Pancreas (tissue), 10 donors: ENCODE measurements around the gene LRWD1. TPM values are rescaled to one million over a fixed set of nuclear protein-coding genes. Genes with fewer than 3 reads are reported as not detected.
"Not testable (repeated sequence)": the region's sequence is repeated elsewhere in the genome, so short reads cannot be mapped to it uniquely, and the experiment has no call there.

Experiments used
- ATAC-seq, 4 donors: fragments of 200-7000 bp; cut with Tn5 transposase; one replicate each; pipeline versions ENCODE4 v1.8.0 to v1.9.1; 2020; ENCODE audit warnings: mild to moderate bottlenecking in 4 of 4, moderate library complexity in 4 of 4
- DNase-seq, 6 donors: peaks; one replicate each; pipeline ENCODE4 v3.0.0-alpha.2; 2020
- FAIRE-seq: peaks from 2 replicates; lab custom pipeline; 2012; peaks lifted over from hg19 to GRCh38; lab: Jason Lieb, UNC
- H3K27ac ChIP-seq, 4 donors: fragments of 200-600 bp; sonication (generic); 1 replicate in 3 of 4; 2 replicates in 1 of 4; pipeline versions ENCODE4 v1.5.0 to v1.8.0; 2020
- H3K27me3 ChIP-seq, 4 donors: fragments of 200-600 bp; one replicate each; pipeline ENCODE4 v1.8.0; 2021
- H3K36me3 ChIP-seq, 3 donors: fragments of 200-600 bp; sonication (generic) in 1 of 3; one replicate each; pipeline versions ENCODE4 v1.5.0 to v1.8.0; 2020 to 2021
- H3K4me1 ChIP-seq, 3 donors: fragments of 200-600 bp; one replicate each; pipeline ENCODE4 v1.8.0; 2021
- H3K4me3 ChIP-seq, 4 donors: fragments of 200-600 bp; sonication (generic) in 2 of 4; one replicate each; pipeline versions ENCODE4 v1.5.0 to v1.8.0; 2020 to 2021
- H3K9me3 ChIP-seq, 4 donors: fragments of 200-600 bp; one replicate each; pipeline ENCODE4 v1.8.0; 2021
- WGBS, 2 donors: extraction: QIAGEN DNeasy Blood & Tissue Kit; methylation state at CpG; one replicate each; pipeline ENCODE4 v1.1.7; 2013; 5-methylcytosine and 5-hydroxymethylcytosine counted together
- intact Hi-C, 3 donors: fragments of 100-400 bp; cut with DNase I; formaldehyde crosslinking; loops; one replicate each; pipeline versions ENCODE4 v1.11.1 to v1.14.2; 2022
- polyA plus RNA-seq, 2 donors: library from polyadenylated mRNA; stranded (reverse); fragments of 200-250 nt; gene quantifications; one replicate each; pipeline ENCODE4 v1.2.3, GENCODE V29; 2013
- total RNA-seq, 6 donors: library from RNA; stranded (reverse); fragmentation: NEBNext Ultra II Directional in 4 of 6; extraction: Animal tissue kit (Norgen Biotek cat#: 25700) in 4 of 6; gene quantifications; one replicate each; pipeline versions ENCODE4 v1.2.1 to v1.2.4, GENCODE V29; 2021 to 2023
- TF ChIP-seq, protein P1 (sequence below), 4 donors: fragments of 200-600 bp; sonication (generic) in 3 of 4; IDR thresholded peaks; one replicate each; pipeline versions ENCODE4 v1.5.0 to v1.8.0; 2021; ENCODE audit warnings: antibody characterized with exemption in 4 of 4
- donor health status: healthy with polysubstance abuse.
- donor health status: DM: no; HTN: no; CAD: no; lungs with moderate emphysema.
- donor health status: DM: no; HTN: no; CAD: no.
- donor health status: control.
- donor health status: control.
- donor health status: Bipolar disorder and iron deficiency.
- donor health status: DM: yes; HTN: yes; CAD: no.
- donor health status: DM: no; HTN: no; CAD: no.
- donor health status: DM: no; HTN: no; CAD: no.
- donor health status: DM: yes; HTN: yes; CAD: no.

LRWD1 gene
- total and polyA plus RNA-seq, 8 donors: 5.1 to 18.4 (median 8.3) TPM

DNA sequence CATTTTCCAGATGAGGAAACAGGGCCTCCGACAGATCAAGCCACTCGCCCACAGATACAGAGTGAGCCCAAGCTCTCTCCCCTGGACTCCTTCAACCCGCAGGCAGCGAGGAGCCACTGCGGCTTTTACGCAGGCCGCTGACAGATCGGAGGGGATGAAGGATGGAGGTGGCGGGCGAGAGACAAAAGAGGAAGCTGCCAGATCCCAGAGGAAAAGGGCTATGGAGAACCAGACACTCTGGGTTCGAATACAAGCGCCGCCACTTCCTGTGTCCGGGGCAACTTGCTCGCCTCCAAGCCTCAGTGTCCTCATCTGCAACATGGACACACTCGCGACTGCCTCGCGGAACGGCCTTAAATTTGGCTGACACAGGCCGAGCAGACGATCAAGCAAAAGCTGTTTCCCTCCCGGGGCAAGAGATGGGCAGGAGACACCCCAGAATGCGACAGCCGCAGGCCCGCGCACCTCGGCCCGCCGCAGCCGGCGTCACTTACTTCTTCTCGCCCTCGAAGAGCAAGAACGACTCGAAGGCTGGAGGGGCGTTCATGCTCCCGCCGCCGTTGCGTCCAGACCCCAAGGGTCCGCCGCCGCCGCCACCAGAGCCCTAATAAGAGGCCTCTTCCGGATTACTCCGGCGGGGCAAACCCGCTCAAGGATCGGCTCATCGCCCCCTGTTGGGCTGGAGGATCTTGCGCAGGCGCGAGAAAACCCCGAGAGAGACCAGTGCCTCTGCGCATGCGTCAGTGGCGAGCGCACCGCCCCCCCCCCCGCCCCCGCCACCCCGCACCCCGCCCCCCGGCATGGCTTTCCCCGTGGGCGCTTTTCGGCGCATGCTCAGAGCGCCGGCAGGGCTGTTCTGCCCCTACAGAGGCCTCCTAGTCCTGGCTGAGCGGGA is 13.8 kb downstream of the LRWD1 start, which contains the start of gene POLR2J:
POLR2J (minus strand) TSS at position 609 of the 895 bp plus-strand sequence; CDS start at position 547, 62 bp downstream.
- FAIRE-seq, H3K4me1 ChIP-seq, H3K36me3 ChIP-seq, intact Hi-C loops, H3K27me3 ChIP-seq, H3K27ac ChIP-seq, H3K9me3 ChIP-seq: not testable (repeated sequence)
- peak; percentile 94 to 97 (median 96) for ATAC-seq
- H3K4me3 ChIP-seq: peak within 1 kb of the TSS in 3 of 4 donors; percentile 18 to 39 (median 37)
- peak; percentile 65 to 95 (median 90) for DNase-seq
- TF ChIP-seq, protein P1, sequence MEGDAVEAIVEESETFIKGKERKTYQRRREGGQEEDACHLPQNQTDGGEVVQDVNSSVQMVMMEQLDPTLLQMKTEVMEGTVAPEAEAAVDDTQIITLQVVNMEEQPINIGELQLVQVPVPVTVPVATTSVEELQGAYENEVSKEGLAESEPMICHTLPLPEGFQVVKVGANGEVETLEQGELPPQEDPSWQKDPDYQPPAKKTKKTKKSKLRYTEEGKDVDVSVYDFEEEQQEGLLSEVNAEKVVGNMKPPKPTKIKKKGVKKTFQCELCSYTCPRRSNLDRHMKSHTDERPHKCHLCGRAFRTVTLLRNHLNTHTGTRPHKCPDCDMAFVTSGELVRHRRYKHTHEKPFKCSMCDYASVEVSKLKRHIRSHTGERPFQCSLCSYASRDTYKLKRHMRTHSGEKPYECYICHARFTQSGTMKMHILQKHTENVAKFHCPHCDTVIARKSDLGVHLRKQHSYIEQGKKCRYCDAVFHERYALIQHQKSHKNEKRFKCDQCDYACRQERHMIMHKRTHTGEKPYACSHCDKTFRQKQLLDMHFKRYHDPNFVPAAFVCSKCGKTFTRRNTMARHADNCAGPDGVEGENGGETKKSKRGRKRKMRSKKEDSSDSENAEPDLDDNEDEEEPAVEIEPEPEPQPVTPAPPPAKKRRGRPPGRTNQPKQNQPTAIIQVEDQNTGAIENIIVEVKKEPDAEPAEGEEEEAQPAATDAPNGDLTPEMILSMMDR (IDR thresholded peaks at IDR 0.05): peak in 3 of 4 donors; percentile 23 to 50 (median 42)
- 0% methylated on average over 18 to 53 of the region's 72 CpGs for WGBS, 2 donors

DNA sequence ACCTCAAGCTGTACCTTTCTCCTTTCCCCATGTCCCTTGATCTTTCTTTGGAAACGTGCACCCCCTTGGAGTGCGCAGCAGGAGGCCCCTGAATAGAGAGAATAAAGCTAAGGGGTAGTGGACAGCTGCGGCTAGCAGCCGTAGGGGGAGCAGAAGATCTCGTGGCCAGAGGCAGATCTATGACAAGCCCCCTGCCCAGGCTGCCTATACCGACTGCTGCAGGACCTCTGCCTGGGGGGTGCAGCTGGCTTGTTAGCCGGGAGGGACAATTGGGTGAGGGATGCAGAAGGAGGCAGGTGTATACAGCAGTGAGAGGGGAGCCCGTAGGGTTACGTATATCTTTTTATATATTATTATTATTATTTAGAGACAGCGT is 14.4 kb downstream of the LRWD1 start:
- H3K36me3 ChIP-seq: not testable (repeated sequence)
- WGBS, 2 donors: 5% methylated on average over 2 of the region's 10 CpGs; no CpG with 5 or more reads in 1 of the 2 donors

DNA sequence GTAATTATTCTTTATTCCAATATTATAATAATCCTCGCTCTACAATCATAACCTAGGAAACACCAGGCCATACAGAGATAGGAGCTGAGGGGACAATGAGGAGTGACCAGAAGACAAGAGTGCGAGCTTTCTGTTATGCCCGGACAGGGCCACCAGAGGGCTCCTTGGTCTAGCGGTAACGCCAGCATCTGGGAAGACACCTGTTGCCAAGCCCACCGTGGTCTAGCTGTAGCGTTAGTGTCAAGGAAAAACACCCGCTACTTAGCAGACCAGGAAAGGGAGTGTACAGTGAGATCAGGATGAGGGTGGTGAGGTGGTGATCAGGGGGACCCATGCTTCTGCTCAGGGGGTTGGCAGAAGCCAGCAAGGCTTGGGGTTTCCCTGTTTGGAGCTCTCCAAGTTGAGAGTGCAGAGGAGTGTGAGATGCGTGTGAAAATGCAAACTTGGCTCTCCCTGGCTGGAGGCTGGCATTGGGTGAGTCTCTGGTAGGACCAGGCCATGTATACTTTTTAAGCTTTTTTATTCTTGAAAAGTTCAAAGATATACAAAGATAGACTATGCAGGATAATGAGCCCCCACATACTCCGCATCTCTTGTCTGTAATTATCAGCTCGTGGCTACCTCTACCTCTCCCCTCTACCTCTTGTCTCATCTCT is 15.3 kb downstream of the LRWD1 start:
- H3K27me3 ChIP-seq, H3K27ac ChIP-seq, H3K9me3 ChIP-seq, H3K4me1 ChIP-seq, H3K4me3 ChIP-seq, FAIRE-seq, intact Hi-C loops, H3K36me3 ChIP-seq: not testable (repeated sequence)
- WGBS, 2 donors: 2 to 3% methylated on average over 6 to 8 of the region's 11 CpGs
- peak; percentile 21 to 70 (median 58) for ATAC-seq
- DNase-seq: peak; percentile 22 to 69 (median 46)
- TF ChIP-seq, protein P1 (IDR thresholded peaks at IDR 0.05): peak in 1 of 4 donors; percentile 19

More for the DNA sequence above, 14.4 kb downstream of the LRWD1 start:
- intact Hi-C loops, FAIRE-seq, DNase-seq, H3K4me1 ChIP-seq, H3K4me3 ChIP-seq, H3K27me3 ChIP-seq, H3K9me3 ChIP-seq, H3K27ac ChIP-seq: not testable (repeated sequence)
- peak; percentile 14 to 29 (median 20) for ATAC-seq

DNA sequence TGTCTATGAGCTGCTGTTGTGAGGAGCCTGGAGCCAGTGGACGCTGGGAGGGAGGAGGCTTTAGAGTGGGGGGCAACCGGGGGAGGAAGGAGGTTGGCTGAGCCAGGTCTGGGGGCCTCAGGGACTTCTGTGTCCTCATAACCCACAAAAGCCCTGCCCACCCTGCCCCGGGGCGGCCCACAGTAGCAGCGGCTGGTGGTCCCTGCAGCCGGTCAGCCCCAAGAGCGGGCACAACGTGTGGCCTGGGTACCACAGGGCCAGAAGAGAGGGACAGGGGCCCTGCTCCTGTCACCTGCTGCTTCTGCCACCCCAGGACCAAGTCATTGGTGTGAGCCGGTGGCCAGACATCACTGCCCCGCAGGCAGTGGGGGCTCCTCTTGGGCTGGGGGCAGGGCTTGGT is 17.2 kb downstream of the LRWD1 start:
- H3K36me3 ChIP-seq, FAIRE-seq, H3K4me3 ChIP-seq, H3K4me1 ChIP-seq, H3K27ac ChIP-seq, H3K9me3 ChIP-seq, ATAC-seq, H3K27me3 ChIP-seq, intact Hi-C loops: not testable (repeated sequence)
- DNase-seq: peak in 2 of 6 donors; percentile 8 to 13
- no CpG with 5 or more reads among the region's 10 CpGs for WGBS, 2 donors

DNA sequence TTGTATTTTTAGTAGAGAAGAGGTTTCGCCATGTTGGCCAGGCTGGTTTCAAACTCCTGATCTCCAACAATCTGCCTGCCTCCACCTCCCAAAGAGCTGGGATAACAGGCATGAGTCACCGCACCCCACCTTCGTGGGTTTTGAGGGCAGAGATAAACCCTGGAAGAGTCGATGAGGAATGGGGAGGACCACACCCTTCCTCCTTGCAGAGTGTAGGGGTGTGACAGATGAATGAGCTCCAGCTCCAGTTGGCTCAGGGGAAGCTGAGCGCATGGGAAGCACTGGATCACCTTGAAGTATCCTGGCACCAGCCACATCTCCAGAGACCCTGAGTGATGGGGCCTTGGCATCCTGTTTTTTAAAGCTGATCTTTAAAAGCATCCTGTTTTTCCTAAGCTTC is 19.5 kb downstream of the LRWD1 start:
- intact Hi-C loops, H3K27ac ChIP-seq, ATAC-seq, DNase-seq, H3K36me3 ChIP-seq, H3K4me3 ChIP-seq, H3K27me3 ChIP-seq, FAIRE-seq, H3K9me3 ChIP-seq, H3K4me1 ChIP-seq: not testable (repeated sequence)
- WGBS, 2 donors: no CpG with 5 or more reads among the region's 5 CpGs

DNA sequence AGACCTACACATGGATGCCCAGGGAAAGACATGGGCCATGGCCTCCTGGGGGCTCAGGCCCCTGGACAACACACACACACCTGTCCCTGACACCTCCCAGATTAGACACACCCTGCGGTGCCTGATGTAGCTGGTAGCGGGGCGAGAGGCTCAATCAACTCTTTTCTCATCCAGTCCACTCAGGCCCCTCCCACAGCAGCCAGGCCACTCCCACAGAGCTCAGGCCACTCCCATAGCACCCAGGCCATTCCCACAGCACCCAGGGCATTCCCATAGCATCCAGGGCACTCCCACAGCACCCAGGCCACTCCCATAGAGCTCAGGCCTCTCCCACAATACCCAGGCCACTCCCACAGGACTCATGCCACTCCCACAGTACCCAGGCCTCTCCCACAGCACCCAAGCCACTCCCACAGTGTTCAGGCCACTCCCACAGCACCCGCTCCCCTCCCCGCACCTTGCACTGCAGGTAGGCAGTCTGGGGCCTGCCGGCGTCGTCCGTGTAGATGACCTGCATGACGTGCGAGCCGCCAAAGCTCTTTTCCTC is 25.8 kb downstream of the LRWD1 start:
- H3K4me1 ChIP-seq, FAIRE-seq, H3K36me3 ChIP-seq, H3K4me3 ChIP-seq, H3K9me3 ChIP-seq, intact Hi-C loops, H3K27me3 ChIP-seq, H3K27ac ChIP-seq: not testable (repeated sequence)
- ATAC-seq (peak; percentile 53 to 73 (median 70)), DNase-seq (peak; percentile 60 to 94 (median 86))
- 79 to 90% methylated on average over 2 to 3 of the region's 12 CpGs for WGBS, 2 donors

DNA sequence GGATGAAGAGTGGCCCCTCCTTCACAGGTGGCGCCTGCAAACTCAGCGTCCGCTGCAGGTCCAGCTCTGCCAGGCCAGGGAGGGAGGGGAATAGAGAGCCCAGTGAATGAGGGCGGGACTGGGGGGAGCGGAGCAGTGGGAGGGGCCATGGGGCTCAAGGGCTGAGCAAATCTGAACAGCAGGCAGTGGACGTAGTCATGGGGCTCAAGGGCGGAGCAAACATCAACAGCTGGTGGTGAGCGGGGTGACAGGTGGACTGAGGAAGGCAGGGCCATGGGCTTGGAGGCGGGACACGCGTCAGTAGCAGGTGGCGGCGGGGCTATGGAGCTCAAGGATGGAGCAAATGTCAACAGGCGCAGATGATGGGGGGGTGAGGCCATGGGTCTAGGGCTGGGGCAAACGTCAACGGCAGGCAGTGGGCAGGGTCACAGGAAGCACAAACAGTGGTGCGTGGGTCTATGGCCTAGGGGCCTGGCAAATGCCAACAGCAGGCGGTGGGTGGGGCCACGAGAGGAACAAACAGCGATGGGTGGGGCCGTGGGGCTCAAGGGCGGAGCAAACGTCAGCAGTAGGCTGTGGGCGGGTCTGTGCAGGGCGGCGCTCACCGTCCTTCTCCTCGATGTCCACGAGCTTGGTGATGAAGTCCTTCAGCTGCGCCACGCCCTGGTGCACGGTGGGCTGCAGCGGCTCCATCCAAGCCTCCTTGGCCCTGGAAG is 28.6 kb downstream of the LRWD1 start:
- intact Hi-C loops, FAIRE-seq, H3K9me3 ChIP-seq, H3K27me3 ChIP-seq, H3K36me3 ChIP-seq, H3K27ac ChIP-seq, H3K4me3 ChIP-seq, H3K4me1 ChIP-seq: not testable (repeated sequence)
- no CpG with 5 or more reads among the region's 33 CpGs for WGBS, 2 donors
- peak in 1 of 6 donors; percentile 78 for DNase-seq
- peak; percentile 82 to 90 (median 85) for ATAC-seq

DNA sequence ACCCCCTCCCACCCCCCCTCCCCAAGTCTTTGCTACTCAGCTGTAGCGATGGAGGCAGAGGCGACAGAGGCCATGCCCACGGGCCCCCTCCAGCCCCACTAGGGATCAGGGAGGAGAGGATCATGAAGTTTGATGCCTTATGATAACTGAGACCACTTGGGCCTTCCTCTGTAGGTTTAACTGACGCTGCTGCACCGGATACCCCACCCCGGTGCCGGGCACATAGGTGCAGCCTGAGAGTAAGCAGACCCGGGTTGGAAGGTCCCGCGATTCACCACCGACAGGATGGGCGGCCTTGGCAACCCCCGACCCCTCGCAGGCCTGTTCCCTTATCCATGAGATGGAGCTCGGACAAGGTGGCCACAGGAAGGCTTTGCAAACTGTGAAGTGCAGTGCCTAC is 29.2 kb downstream of the LRWD1 start:
- H3K27ac ChIP-seq, H3K9me3 ChIP-seq, H3K4me3 ChIP-seq, FAIRE-seq, ATAC-seq, H3K27me3 ChIP-seq, H3K36me3 ChIP-seq, H3K4me1 ChIP-seq, intact Hi-C loops: not testable (repeated sequence)
- peak in 4 of 6 donors; percentile 13 to 39 (median 37) for DNase-seq
- WGBS, 2 donors: 36 to 47% methylated on average over 5 of the region's 15 CpGs

DNA sequence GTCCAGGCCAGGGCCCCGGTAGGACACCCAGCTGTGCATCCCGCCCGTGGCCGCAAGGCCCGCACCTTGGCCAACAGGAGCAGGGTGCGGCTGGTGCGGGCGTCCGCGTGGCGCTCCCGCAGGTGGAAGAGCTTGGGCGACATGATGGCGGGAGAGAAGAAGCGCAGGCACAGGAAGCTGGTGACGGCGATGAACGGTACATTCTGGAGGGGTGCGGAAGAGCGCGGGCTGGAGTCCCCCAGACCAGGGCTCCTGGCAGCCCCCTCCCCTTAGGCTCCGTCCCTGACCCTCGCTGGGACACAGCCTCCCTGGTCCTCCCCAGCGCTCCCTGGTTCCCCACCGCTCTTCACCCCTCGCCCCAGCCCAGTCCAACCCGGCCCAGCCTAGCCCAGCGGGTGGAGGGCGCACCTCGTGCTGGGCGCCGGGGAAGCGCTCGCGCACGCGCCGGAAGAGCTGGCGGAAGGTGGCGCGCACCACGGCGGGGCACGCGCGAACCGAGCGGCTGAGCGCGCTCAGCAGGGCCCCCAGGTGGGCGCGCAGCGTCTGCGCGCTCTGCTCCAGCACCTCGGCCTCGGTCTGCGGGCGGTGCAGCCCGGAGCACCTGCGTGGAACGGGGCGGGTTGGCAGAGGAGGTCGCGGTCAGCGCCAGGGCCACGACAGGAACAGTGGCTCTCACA is 29.8 kb downstream of the LRWD1 start:
- H3K27me3 ChIP-seq, H3K4me3 ChIP-seq, H3K27ac ChIP-seq, H3K4me1 ChIP-seq, H3K9me3 ChIP-seq, FAIRE-seq, H3K36me3 ChIP-seq, DNase-seq, intact Hi-C loops: not testable (repeated sequence)
- no CpG with 5 or more reads among the region's 67 CpGs for WGBS, 2 donors
- peak; percentile 27 to 53 (median 48) for ATAC-seq
